ENCODE results near the gene TFPI.

TFPI gene

GRCh38 chr2:187424146-187424545, 130.1 kb downstream of the TFPI start:
- in situ Hi-C loops (cut with MboI; ENCODE audit: low sequenced_read_pairs), result no loop called here

DNA sequence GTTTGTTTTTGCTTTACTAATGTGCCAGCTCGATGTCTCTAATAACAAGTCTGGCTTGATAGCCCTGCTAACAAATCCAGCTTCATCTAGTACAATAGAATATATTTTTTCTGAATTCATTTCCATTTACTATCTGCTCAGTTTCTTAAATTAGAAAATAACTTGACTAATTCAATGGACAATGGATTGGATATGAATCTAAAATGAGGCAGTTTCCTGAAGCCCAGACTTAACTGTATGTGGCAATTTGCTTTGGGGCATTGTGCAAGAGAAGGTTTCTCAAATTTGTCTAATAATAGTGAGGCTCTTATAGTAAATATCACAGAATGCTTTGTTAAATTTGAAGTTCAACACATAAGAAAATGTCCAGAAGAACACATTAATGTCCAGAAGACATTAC, 132.0 kb downstream of the TFPI start:
- in situ Hi-C loops (cut with MboI; ENCODE audit: low sequenced_read_pairs), result no loop called here

DNA sequence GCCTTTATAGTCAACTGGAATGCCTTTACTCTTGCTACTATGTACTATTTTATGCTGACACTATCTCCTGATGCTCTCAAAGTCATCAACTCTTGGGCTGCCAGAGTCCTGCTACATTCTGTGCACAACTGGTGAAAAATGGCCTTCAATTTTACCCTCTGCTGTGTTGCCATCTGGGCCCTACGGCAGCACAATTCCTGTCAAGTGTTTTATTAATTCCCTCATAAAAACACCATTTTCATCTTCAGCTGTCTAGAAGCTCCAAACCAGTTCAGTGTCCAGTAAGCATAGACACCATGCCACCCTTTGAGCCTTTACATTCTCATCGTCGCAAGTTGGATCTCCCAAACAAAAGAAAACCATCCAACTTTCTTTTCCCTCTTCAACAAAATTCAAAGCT, 132.7 kb downstream of the TFPI start:
- in situ Hi-C loops (cut with MboI; ENCODE audit: low sequenced_read_pairs), result no loop called here

DNA sequence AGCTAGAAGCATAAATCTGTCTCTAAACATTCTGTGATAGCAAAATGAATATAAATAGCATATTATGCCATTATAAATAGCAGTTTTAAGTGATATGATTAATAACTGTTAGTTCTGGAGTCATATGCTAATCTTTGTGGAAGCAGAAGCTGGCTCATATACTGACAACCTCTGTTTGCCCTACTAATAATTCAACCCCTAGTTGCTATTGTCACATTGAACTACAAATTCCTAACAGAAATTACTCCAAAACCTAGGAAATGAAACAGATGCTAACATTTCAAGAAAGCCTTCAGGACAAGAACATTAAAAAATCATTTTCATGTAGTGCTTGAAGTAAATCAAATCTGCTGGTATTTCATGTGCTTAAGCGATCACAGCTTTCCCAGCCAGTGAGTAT, 134.4 kb downstream of the TFPI start:
- in situ Hi-C loops (cut with MboI; ENCODE audit: low sequenced_read_pairs), result no loop called here

DNA sequence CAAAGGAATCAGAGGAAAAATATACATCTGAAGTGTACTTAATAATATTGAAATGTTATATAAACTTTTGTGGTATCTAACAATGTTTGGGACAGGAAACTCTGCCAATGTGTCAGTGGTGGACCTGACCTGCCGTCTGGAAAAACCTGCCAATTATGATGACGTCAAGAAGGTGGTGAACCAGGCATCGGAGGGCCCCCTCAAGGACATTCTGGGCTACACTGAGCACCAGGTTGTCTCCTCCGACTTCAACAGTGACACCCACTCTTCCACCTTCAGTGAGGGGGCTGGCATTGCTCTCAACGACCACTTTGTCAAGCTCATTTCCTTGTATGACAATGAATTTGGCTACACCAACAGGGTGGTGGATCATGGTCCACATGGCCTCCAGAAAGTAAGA, 138.8 kb downstream of the TFPI start:
- in situ Hi-C loops (cut with MboI; ENCODE audit: low sequenced_read_pairs), result no loop called here

Measured in HL-60/S4 treated with retinoic acid at 250 ng/mL for 4 days and 3 days (cell line).